Measurements from ENCODE around the gene BRIP1.

Gene BRIP1

DNA sequence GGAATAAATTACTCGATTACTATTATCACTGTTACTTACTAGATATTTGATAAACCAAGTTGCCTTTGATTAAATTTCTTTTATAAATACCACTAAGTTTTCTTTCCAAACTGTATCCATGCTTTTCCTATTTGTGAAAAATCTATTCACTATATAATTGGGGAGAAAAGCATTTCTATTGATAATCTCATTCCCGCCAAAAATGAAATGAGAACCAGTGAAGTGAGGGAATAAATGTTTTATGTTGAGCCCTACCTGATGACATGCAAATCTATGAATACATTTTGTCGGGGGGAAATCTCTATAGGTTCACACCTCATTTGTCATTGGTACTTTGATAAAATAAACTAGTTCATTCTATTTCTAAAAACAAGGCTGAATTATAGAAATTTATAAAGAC lies 15.7 kb downstream of the BRIP1 start:
- DNase-seq (ENCODE audit: low read depth) = no peak
- H3K4me3 ChIP-seq (ENCODE audit: low read depth, low read length) = no peak overlapping the region
- TF ChIP-seq, protein P1, sequence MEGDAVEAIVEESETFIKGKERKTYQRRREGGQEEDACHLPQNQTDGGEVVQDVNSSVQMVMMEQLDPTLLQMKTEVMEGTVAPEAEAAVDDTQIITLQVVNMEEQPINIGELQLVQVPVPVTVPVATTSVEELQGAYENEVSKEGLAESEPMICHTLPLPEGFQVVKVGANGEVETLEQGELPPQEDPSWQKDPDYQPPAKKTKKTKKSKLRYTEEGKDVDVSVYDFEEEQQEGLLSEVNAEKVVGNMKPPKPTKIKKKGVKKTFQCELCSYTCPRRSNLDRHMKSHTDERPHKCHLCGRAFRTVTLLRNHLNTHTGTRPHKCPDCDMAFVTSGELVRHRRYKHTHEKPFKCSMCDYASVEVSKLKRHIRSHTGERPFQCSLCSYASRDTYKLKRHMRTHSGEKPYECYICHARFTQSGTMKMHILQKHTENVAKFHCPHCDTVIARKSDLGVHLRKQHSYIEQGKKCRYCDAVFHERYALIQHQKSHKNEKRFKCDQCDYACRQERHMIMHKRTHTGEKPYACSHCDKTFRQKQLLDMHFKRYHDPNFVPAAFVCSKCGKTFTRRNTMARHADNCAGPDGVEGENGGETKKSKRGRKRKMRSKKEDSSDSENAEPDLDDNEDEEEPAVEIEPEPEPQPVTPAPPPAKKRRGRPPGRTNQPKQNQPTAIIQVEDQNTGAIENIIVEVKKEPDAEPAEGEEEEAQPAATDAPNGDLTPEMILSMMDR (conservative IDR thresholded peaks at IDR 0.05; ENCODE audit: low read depth, low read length) = no peak

DNA sequence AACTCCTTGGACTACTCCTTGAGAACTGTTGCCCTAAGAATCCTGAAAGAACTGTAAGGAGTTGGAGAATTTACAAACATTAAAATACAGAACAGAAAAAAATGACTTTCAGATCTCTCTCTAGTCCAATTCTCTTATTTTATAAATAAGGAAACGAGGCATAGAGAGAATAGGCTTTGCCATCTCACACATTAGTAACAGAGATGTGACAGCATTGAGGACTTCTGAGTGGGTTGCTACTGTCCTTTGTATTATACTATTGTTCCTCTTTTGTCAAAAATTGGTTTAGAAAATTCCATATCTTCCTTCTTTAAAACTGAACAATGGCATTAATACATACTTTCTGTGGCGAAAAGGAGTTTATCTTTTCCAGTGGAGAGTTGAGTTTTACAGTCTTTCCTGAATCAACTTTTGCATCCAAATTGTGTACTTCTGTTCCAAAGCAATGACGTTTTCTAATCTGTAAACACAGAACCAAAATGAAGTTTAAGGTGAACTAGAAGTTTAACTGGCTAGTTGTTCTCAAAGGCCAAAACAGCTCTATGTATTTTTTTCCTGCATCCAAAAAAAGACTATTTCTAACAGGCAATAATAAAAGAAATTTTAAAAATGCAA lies 16.5 kb downstream of the BRIP1 start:
- TF ChIP-seq, protein P1 (conservative IDR thresholded peaks at IDR 0.05; ENCODE audit: low read depth, low read length) = no peak
- no peak for DNase-seq (ENCODE audit: low read depth)
- no peak overlapping the region for H3K4me3 ChIP-seq (ENCODE audit: low read depth, low read length)

DNA sequence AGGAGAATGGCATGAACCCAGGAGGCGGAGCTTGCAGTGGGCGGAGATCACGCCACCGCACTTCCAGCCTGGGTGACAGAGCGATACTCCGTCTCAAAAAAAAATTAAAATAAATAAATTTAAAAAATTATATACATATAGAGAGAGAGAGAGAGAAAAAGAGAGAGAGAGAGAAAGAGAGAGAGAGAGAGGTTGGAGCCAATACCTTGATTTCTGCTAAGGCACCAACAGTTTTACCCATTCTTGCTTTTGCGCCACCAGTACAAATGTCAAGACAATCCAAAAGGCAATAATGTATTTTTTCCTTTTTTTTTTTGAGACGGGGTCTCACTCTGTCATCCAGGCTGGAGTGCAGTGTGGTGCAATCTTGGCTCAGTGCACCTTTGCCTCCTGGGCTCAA lies 17.2 kb downstream of the BRIP1 start:
- H3K4me3 ChIP-seq (ENCODE audit: low read depth, low read length) = no peak overlapping the region
- no peak for DNase-seq (ENCODE audit: low read depth)
- TF ChIP-seq, protein P1 (conservative IDR thresholded peaks at IDR 0.05; ENCODE audit: low read depth, low read length) = no peak

- H3K4me3 ChIP-seq (ENCODE audit: low read depth, low read length) = no peak overlapping the region
- TF ChIP-seq, protein P1 (conservative IDR thresholded peaks at IDR 0.05; ENCODE audit: low read depth, low read length) = no peak
- no peak for DNase-seq (ENCODE audit: low read depth)
Measured at GRCh38 chr17:61843435-61843834, 19.9 kb downstream of the BRIP1 start.

GRCh38 chr17:61842899-61843298 lies 20.4 kb downstream of the BRIP1 start:
- DNase-seq (ENCODE audit: low read depth) = no peak
- TF ChIP-seq, protein P1 (conservative IDR thresholded peaks at IDR 0.05; ENCODE audit: low read depth, low read length) = no peak
- H3K4me3 ChIP-seq (ENCODE audit: low read depth, low read length) = no peak overlapping the region

DNA sequence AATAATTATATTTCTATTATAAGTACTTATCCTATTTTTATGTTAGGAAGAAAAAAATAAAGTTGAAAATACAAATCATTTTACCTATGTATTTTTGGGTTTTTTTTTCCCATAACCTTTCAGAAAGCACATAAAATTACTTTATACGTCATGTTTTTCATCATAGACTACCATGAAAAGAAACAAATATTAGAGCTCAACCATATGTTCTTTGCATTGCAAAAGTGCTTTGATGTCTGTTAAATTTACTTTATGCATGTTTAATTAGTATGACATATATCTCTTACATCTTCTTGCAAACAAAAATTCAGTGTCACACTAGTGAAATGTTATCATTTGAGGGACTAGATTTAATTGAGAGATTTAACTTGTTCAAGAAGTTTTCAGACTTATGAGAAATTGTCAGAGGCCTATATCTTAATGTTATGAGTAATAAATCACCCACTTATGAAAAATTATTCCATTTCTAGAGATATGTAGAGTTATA lies 24.0 kb downstream of the BRIP1 start:
- H3K4me3 ChIP-seq (ENCODE audit: low read depth, low read length) = no peak overlapping the region
- DNase-seq (ENCODE audit: low read depth) = no peak
- TF ChIP-seq, protein P1 (conservative IDR thresholded peaks at IDR 0.05; ENCODE audit: low read depth, low read length) = no peak

Data from choroid plexus epithelial cell (primary cell).